Esophagus muscularis mucosa (tissue), 3 donors: ENCODE measurements around the gene RAB34.

ENCODE experiments used
- CTCF ChIP-seq, 3 experiments: fragments of 200-600 bp in 2 of 3; fragments of 450-650 bp in 1 of 3; sonication (generic) in 2 of 3; IDR thresholded peaks; one replicate each; pipeline ENCODE4 v1.5.1; 2017 to 2019; ENCODE audit warnings: antibody characterized with exemption in 3 of 3, mild to moderate bottlenecking in 2 of 3, moderate library complexity in 1 of 3
- POLR2A ChIP-seq: fragments of 450-650 bp; IDR thresholded peaks from one replicate; pipeline ENCODE4 v1.6.1; 2017; ENCODE audit warnings: antibody characterized with exemption, moderate library complexity, mild to moderate bottlenecking, low read depth

- TF ChIP-seq CTCF (IDR thresholded peaks at IDR 0.05): no peak
- TF ChIP-seq POLR2A: no peak
Observed at GRCh38 chr17:28712032-28712704, 5.5 kb downstream of the RAB34 start.
